ENCODE measurements around the gene TNFRSF13B.

DNA sequence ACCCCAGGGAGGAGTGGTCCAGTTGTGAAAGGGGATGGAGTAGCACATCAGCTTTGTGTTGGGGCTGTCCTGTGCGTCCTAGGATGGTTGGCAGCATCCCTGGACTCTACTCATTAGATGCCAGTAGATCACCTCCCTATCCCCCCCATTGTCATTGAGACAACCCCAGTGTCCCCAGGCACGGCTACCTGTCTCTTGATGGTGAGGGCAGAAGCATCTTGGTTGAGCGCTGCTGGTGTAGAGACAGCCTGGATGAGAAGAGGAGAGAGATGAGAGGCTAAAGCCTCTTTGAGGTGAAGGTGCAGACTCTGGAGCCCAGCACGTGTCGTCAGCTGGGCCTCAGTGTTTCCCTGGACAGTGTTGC, 55.4 kb downstream of the TNFRSF13B start:
- TF ChIP-seq, protein P1, sequence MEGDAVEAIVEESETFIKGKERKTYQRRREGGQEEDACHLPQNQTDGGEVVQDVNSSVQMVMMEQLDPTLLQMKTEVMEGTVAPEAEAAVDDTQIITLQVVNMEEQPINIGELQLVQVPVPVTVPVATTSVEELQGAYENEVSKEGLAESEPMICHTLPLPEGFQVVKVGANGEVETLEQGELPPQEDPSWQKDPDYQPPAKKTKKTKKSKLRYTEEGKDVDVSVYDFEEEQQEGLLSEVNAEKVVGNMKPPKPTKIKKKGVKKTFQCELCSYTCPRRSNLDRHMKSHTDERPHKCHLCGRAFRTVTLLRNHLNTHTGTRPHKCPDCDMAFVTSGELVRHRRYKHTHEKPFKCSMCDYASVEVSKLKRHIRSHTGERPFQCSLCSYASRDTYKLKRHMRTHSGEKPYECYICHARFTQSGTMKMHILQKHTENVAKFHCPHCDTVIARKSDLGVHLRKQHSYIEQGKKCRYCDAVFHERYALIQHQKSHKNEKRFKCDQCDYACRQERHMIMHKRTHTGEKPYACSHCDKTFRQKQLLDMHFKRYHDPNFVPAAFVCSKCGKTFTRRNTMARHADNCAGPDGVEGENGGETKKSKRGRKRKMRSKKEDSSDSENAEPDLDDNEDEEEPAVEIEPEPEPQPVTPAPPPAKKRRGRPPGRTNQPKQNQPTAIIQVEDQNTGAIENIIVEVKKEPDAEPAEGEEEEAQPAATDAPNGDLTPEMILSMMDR (IDR thresholded peaks at IDR 0.05) = no peak
- TF ChIP-seq POLR2A (IDR thresholded peaks at IDR 0.05) = no peak
